Measurements from ENCODE around the gene BEST1.

BEST1 gene

GRCh38 chr11:61948505-61948904 is 1.6 kb upstream of the BEST1 start:
- Histone ChIP-seq H3K4me3 (ENCODE audit: low read length) (no peak overlapping the region), H3K79me2 (ENCODE audit: control insufficient read depth, low read length) (no peaks in the 10 kb centered on the region), H3K4me2 (ENCODE audit: low read length) (no peak overlapping the region), H4K20me1 (ENCODE audit: control insufficient read depth, insufficient read depth, low read depth, low read length) (no peaks in the 10 kb centered on the region), H3K27ac (ENCODE audit: low read depth, low read length) (no peak overlapping the region), H3K9me3 (ENCODE audit: control insufficient read depth, insufficient read depth, low read length) (no peaks in the 10 kb centered on the region), H3F3A (ENCODE audit: control insufficient read depth, insufficient read depth) (no peaks in the 10 kb centered on the region), H3K27me3 (ENCODE audit: control insufficient read depth, low read length) (peaks cover 2% of the 10 kb centered on the region; the same call in 1 of the 2 replicates), H3K9me2 (replicated peaks; ENCODE audit: control insufficient read depth, low read length) (no peaks in the 10 kb centered on the region), H3K36me3 (ENCODE audit: control insufficient read depth, low read length) (no peaks in the 10 kb centered on the region), H3K4me1 (ENCODE audit: control insufficient read depth, low read length) (peaks cover 9% of the 10 kb centered on the region; the same call in 1 of the 2 replicates)
- no peak for TF ChIP-seq EZH2phosphoT487 (IDR thresholded peaks at IDR 0.05; ENCODE audit: borderline replicate concordance, low read length)
- no peak for TF ChIP-seq CTCF (IDR thresholded peaks at IDR 0.05; ENCODE audit: low read depth, low read length, poor library complexity, severe bottlenecking)

- no peak overlapping the region for H3K4me2 ChIP-seq (ENCODE audit: low read length)
Measured at GRCh38 chr11:61949169-61950034, 749 bp upstream of the BEST1 start.

GRCh38 chr11:61951484-61952135 is 1.5 kb downstream of the BEST1 start:
- Histone ChIP-seq H3K79me2 (ENCODE audit: control insufficient read depth, low read length) (no peaks in the 10 kb centered on the region), H4K20me1 (ENCODE audit: control insufficient read depth, insufficient read depth, low read depth, low read length) (no peaks in the 10 kb centered on the region), H3K4me3 (ENCODE audit: low read length) (no peak overlapping the region), H3F3A (ENCODE audit: control insufficient read depth, insufficient read depth) (no peaks in the 10 kb centered on the region), H3K9me3 (ENCODE audit: control insufficient read depth, insufficient read depth, low read length) (no peaks in the 10 kb centered on the region), H3K9me2 (replicated peaks; ENCODE audit: control insufficient read depth, low read length) (no peaks in the 10 kb centered on the region), H3K27ac (ENCODE audit: low read depth, low read length) (no peak overlapping the region), H3K27me3 (ENCODE audit: control insufficient read depth, low read length) (peaks cover 2% of the 10 kb centered on the region; the same call in 1 of the 2 replicates), H3K4me2 (ENCODE audit: low read length) (no peak overlapping the region), H3K4me1 (ENCODE audit: control insufficient read depth, low read length) (peaks cover 9% of the 10 kb centered on the region; the same call in 1 of the 2 replicates), H3K36me3 (ENCODE audit: control insufficient read depth, low read length) (no peaks in the 10 kb centered on the region)
- no peak for TF ChIP-seq EZH2phosphoT487 (IDR thresholded peaks at IDR 0.05; ENCODE audit: borderline replicate concordance, low read length)
- no peak for TF ChIP-seq CTCF (IDR thresholded peaks at IDR 0.05; ENCODE audit: low read depth, low read length, poor library complexity, severe bottlenecking)

More at GRCh38 chr11:61949169-61950034, 749 bp upstream of the BEST1 start:
- H3K79me2 ChIP-seq (ENCODE audit: control insufficient read depth, low read length): no peaks in the 10 kb centered on the region
- no peaks in the 10 kb centered on the region for H3K9me2 ChIP-seq (replicated peaks; ENCODE audit: control insufficient read depth, low read length)
- H3K27me3 ChIP-seq (ENCODE audit: control insufficient read depth, low read length): peaks cover 2% of the 10 kb centered on the region; the same call in 1 of the 2 replicates
- peaks cover 9% of the 10 kb centered on the region; the same call in 1 of the 2 replicates for H3K4me1 ChIP-seq (ENCODE audit: control insufficient read depth, low read length)
- no peak overlapping the region for H3K4me3 ChIP-seq (ENCODE audit: low read length)
- H3K27ac ChIP-seq (ENCODE audit: low read depth, low read length): no peak overlapping the region
- H3K36me3 ChIP-seq (ENCODE audit: control insufficient read depth, low read length): no peaks in the 10 kb centered on the region
- TF ChIP-seq CTCF (IDR thresholded peaks at IDR 0.05; ENCODE audit: low read depth, low read length, poor library complexity, severe bottlenecking) (no peak), EZH2phosphoT487 (IDR thresholded peaks at IDR 0.05; ENCODE audit: borderline replicate concordance, low read length) (no peak)
- no peaks in the 10 kb centered on the region for H3K9me3 ChIP-seq (ENCODE audit: control insufficient read depth, insufficient read depth, low read length)
- no peaks in the 10 kb centered on the region for H3F3A ChIP-seq (ENCODE audit: control insufficient read depth, insufficient read depth)
- H4K20me1 ChIP-seq (ENCODE audit: control insufficient read depth, insufficient read depth, low read depth, low read length): no peaks in the 10 kb centered on the region

All from DOHH2 (cell line).